Measurements from ENCODE around the gene OLIG2.

OLIG2 gene

GRCh38 chr21:33025489-33026442 lies at the start of gene OLIG2:
OLIG2 (plus strand) TSS chr21:33025935; CDS start chr21:33026863, 928 bp downstream.
- peak; percentile 22 to 98 (median 90) for DNase-seq

GRCh38 chr21:32976791-32977190 lies 48.9 kb upstream of the OLIG2 start:
- peak in 14 of 58 donors; percentile 9 to 76 (median 44) for DNase-seq

- peak in 44 of 58 donors; percentile 9 to 79 (median 42) for DNase-seq
Observed at GRCh38 chr21:32977216-32977615, 48.5 kb upstream of the OLIG2 start.

- DNase-seq, result peak in 48 of 58 donors; percentile 20 to 87 (median 62)
Observed at GRCh38 chr21:32978331-32979270, 47.1 kb upstream of the OLIG2 start.

GRCh38 chr21:32979598-32980268 lies 46.0 kb upstream of the OLIG2 start:
- DNase-seq, result no peak

- DNase-seq, result no peak
Observed at GRCh38 chr21:32981096-32981495, 44.6 kb upstream of the OLIG2 start.

GRCh38 chr21:32990666-32991065 lies 35.1 kb upstream of the OLIG2 start:
- DNase-seq, result no peak

- DNase-seq, result no peak
Observed at GRCh38 chr21:32991361-32991760, 34.4 kb upstream of the OLIG2 start.

GRCh38 chr21:32993894-32994293 lies 31.8 kb upstream of the OLIG2 start:
- DNase-seq, result no peak

GRCh38 chr21:32994305-32994704 lies 31.4 kb upstream of the OLIG2 start:
- no peak for DNase-seq

GRCh38 chr21:33007747-33008146 lies 18.0 kb upstream of the OLIG2 start:
- no peak for DNase-seq

GRCh38 chr21:33008333-33009051 lies 17.2 kb upstream of the OLIG2 start:
- no peak for DNase-seq

GRCh38 chr21:33010931-33011330 lies 14.8 kb upstream of the OLIG2 start:
- DNase-seq, result no peak

GRCh38 chr21:33011462-33011861 lies 14.3 kb upstream of the OLIG2 start:
- no peak for DNase-seq

GRCh38 chr21:33013626-33014025 lies 12.1 kb upstream of the OLIG2 start:
- DNase-seq, result no peak

GRCh38 chr21:33014331-33014730 lies 11.4 kb upstream of the OLIG2 start:
- no peak for DNase-seq

GRCh38 chr21:33015096-33015495 lies 10.6 kb upstream of the OLIG2 start:
- no peak for DNase-seq

GRCh38 chr21:33015756-33016155 lies 10.0 kb upstream of the OLIG2 start:
- DNase-seq, result no peak

GRCh38 chr21:33018707-33019465 lies 6.8 kb upstream of the OLIG2 start:
- DNase-seq, result no peak

GRCh38 chr21:33019516-33019884 lies 6.2 kb upstream of the OLIG2 start:
- no peak for DNase-seq
